ENCODE data around the gene CALN1. TPM values are rescaled to one million over a fixed set of nuclear protein-coding genes. Genes with fewer than 3 reads are reported as not detected.

Gene CALN1
- polyA plus RNA-seq, 1 donor from 2014 or later = 7.8 TPM

DNA sequence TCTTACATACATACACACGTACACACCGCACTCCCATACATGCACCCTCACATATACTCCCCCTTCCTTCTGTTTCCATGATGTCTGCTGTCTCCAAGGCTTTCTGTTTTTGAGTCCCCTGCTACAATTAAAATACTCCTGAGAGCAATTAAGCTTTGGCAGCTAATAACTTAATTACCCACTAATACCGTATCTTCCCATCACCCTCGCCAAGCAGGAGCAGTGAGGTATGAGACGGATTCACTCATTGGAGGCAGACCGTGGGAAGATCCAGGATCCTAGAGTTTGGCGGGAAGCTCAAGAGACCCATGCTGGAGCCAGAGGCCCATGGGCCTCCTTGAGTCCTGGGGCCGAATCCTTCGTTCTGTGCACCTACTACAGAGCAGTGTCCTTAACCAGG, 1.7 kb upstream of the CALN1 start:
- no peaks in the 10 kb centered on the region for H3K79me2 ChIP-seq (replicated peaks; ENCODE audit: insufficient read depth, low read length)
- H4K20me1 ChIP-seq (ENCODE audit: insufficient read depth) = no peaks in the 10 kb centered on the region
- H3K27ac ChIP-seq (ENCODE audit: low read length) = no peak overlapping the region
- no peak overlapping the region for H2AFZ ChIP-seq (ENCODE audit: low read depth, low read length)
- no peaks in the 10 kb centered on the region for H3K27me3 ChIP-seq (ENCODE audit: insufficient read depth, low read depth, low read length)
- no peak overlapping the region for H3K4me2 ChIP-seq (ENCODE audit: low read length)
- no peak overlapping the region for H3K9ac ChIP-seq (ENCODE audit: low read length)
- TF ChIP-seq TAF1 (IDR thresholded peaks at IDR 0.05; ENCODE audit: low read depth) = no peak
- no peak for TF ChIP-seq SMC3 (conservative IDR thresholded peaks at IDR 0.05; ENCODE audit: poor library complexity)
- TF ChIP-seq MXI1 (conservative IDR thresholded peaks at IDR 0.05; ENCODE audit: poor library complexity, severe bottlenecking) = no peak
- TF ChIP-seq, protein P1, sequence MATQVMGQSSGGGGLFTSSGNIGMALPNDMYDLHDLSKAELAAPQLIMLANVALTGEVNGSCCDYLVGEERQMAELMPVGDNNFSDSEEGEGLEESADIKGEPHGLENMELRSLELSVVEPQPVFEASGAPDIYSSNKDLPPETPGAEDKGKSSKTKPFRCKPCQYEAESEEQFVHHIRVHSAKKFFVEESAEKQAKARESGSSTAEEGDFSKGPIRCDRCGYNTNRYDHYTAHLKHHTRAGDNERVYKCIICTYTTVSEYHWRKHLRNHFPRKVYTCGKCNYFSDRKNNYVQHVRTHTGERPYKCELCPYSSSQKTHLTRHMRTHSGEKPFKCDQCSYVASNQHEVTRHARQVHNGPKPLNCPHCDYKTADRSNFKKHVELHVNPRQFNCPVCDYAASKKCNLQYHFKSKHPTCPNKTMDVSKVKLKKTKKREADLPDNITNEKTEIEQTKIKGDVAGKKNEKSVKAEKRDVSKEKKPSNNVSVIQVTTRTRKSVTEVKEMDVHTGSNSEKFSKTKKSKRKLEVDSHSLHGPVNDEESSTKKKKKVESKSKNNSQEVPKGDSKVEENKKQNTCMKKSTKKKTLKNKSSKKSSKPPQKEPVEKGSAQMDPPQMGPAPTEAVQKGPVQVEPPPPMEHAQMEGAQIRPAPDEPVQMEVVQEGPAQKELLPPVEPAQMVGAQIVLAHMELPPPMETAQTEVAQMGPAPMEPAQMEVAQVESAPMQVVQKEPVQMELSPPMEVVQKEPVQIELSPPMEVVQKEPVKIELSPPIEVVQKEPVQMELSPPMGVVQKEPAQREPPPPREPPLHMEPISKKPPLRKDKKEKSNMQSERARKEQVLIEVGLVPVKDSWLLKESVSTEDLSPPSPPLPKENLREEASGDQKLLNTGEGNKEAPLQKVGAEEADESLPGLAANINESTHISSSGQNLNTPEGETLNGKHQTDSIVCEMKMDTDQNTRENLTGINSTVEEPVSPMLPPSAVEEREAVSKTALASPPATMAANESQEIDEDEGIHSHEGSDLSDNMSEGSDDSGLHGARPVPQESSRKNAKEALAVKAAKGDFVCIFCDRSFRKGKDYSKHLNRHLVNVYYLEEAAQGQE (IDR thresholded peaks at IDR 0.05; ENCODE audit: borderline replicate concordance) = no peak
- no peak for TF ChIP-seq CTCF (IDR thresholded peaks at IDR 0.05; ENCODE audit: poor library complexity, severe bottlenecking)
- TF ChIP-seq RAD21 (conservative IDR thresholded peaks at IDR 0.05) = no peak
- no peak for TF ChIP-seq EZH2 (IDR thresholded peaks at IDR 0.05; ENCODE audit: borderline replicate concordance, insufficient read depth, low read length, poor library complexity, severe bottlenecking)
- no peaks in the 10 kb centered on the region for H3F3A ChIP-seq (ENCODE audit: insufficient read depth, low read length, poor library complexity, severe bottlenecking)
- H3K4me3 ChIP-seq (ENCODE audit: low read length) = no peak overlapping the region
- no peaks in the 10 kb centered on the region for H3K36me3 ChIP-seq (ENCODE audit: insufficient read depth, low read length)
- H3K9me2 ChIP-seq (ENCODE audit: insufficient read depth, low read length) = no peaks in the 10 kb centered on the region
- no peaks in the 10 kb centered on the region for H3K9me3 ChIP-seq (ENCODE audit: low read length)

GRCh38 chr7:72413290-72413689, 1.2 kb upstream of the CALN1 start:
- Histone ChIP-seq H2AFZ (ENCODE audit: low read depth, low read length) (no peak overlapping the region), H3K4me3 (ENCODE audit: low read length) (no peak overlapping the region), H3F3A (ENCODE audit: insufficient read depth, low read length, poor library complexity, severe bottlenecking) (no peaks in the 10 kb centered on the region), H3K9ac (ENCODE audit: low read length) (no peak overlapping the region), H3K4me2 (ENCODE audit: low read length) (no peak overlapping the region), H3K36me3 (ENCODE audit: insufficient read depth, low read length) (no peaks in the 10 kb centered on the region), H3K79me2 (replicated peaks; ENCODE audit: insufficient read depth, low read length) (no peaks in the 10 kb centered on the region), H3K9me3 (ENCODE audit: low read length) (no peaks in the 10 kb centered on the region), H3K27me3 (ENCODE audit: insufficient read depth, low read depth, low read length) (no peaks in the 10 kb centered on the region), H3K27ac (ENCODE audit: low read length) (no peak overlapping the region), H3K9me2 (ENCODE audit: insufficient read depth, low read length) (no peaks in the 10 kb centered on the region), H4K20me1 (ENCODE audit: insufficient read depth) (no peaks in the 10 kb centered on the region)
- TF ChIP-seq, protein P1 (IDR thresholded peaks at IDR 0.05; ENCODE audit: borderline replicate concordance) = no peak
- TF ChIP-seq RAD21 (conservative IDR thresholded peaks at IDR 0.05) = no peak
- no peak for TF ChIP-seq MXI1 (conservative IDR thresholded peaks at IDR 0.05; ENCODE audit: poor library complexity, severe bottlenecking)
- no peak for TF ChIP-seq CTCF (IDR thresholded peaks at IDR 0.05; ENCODE audit: poor library complexity, severe bottlenecking)
- TF ChIP-seq POLR2AphosphoS5 (IDR thresholded peaks at IDR 0.05) = no peak
- TF ChIP-seq TAF1 (IDR thresholded peaks at IDR 0.05; ENCODE audit: low read depth) = no peak
- TF ChIP-seq EZH2 (IDR thresholded peaks at IDR 0.05; ENCODE audit: borderline replicate concordance, insufficient read depth, low read length, poor library complexity, severe bottlenecking) = no peak
- no peak for TF ChIP-seq EP300 (conservative IDR thresholded peaks at IDR 0.05; ENCODE audit: poor library complexity, severe bottlenecking)
- no peak for TF ChIP-seq SMC3 (conservative IDR thresholded peaks at IDR 0.05; ENCODE audit: poor library complexity)

All from neural cell (in vitro differentiated cells).